Ammon's horn (tissue), 1 donor: ENCODE results near the gene N4BP2.

Source experiments
- DNase-seq: peaks from one replicate; pipeline ENCODE4 v3.0.0-alpha.2; 2016; ENCODE audit warnings: low spot score

N4BP2 gene

GRCh38 chr4:40192114-40193015 lies 135.7 kb downstream of the N4BP2 start:
- no peak for DNase-seq

- DNase-seq = no peak
These were observed 136.4 kb downstream of the N4BP2 start for GRCh38 chr4:40193016-40193571.

DNA sequence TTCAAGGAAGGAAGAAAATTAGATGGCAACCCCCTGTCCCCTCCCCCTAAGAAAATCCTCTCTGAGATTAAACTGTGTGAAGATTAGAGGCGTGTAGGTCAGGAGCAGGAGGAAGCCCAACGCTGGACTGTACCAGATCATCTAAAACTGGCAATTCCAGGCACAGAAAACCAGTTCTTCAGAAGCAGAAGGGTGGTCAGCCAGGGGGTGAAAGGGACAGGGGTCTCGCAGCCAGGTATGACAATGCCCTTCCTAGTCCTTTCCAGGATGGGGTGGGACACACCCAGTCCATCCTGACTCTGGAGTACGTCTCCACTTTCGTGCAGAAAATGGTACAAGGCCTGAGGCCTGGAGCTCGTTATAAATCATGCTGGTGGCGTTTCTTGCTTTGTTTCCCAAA lies 136.9 kb downstream of the N4BP2 start:
- no peak for DNase-seq

DNA sequence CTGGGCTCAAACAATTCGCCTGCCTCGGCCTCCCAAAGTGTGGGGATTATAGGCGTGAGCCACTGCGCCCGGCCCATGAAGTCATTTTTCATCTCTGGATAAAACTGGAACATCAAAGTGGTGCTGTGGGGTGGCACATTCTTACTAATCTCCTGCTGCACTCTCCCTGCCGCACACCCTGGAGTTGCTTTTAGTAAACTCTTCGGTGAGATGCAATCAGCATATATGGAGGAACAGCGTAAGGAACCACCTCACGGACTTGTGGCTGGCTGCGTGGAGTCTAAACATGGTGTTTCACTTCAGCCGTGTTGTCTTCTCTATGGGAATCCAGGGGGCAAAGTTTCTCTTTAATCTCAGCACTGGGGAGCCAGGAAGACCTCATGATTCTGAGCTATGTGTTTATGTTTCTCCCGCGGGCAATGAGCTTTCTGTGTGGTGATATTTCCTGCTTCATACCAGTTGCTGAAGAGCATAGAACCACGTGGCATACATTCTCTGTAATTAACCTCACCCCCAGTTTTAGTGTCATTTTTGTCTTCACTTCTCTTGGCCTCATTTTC lies 138.0 kb downstream of the N4BP2 start:
- DNase-seq = no peak

DNA sequence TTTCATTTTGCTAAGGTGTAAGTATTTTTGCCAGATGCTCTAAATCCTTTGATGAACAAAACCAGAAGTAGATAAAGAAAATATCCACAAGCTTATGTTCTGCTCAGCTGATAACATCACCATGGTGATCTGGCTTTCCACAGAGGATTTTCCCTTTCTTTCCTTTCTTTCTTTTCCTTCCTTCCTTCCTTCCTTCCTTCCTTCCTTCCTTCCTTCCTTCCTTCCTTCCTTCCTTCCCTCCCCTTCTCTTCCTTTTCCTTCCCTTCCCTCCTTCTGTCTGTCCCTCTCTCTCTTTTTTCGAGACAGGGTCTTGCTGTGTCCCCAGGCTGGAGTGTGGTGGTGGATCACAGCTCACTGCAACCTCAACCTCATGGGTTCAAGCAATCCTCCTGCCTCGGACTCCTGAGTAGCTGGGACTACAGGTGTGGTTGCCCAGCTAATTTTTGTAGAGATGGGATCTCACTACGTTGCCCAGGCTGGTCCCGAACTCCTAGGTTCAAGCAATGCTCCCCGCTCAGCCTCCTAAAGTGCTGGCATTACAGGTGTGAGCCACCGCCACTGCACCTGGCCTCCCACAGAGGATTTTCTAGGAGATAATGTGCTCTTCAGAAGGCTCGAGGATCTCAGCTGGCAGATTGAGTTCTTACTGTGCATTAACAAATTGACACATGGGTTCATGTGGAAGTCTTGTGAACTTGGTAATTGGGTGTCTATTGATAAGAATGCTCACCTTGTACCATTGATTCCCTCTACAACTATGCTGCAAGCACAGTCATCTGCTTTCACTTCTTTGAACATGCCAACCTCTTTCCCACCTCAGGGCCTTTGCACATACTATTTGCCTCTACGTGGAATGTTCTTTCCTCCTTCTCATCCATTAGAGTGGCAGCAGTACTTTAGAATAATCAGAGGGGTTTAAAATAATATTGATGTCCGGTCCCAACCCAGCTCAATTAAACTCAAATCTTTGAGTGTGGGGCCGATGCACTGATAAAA lies 138.8 kb downstream of the N4BP2 start:
- no peak for DNase-seq

- no peak for DNase-seq
These were observed 139.6 kb downstream of the N4BP2 start for GRCh38 chr4:40196272-40196671.

- DNase-seq = no peak
These were observed 140.2 kb downstream of the N4BP2 start, which contains the start of gene RHOH for GRCh38 chr4:40196724-40197281. Gene RHOH (plus strand): TSS chr4:40197031. CDS start chr4:40243387, 46,356 bp downstream.

GRCh38 chr4:40197879-40198689 lies 141.4 kb downstream of the N4BP2 start:
- no peak for DNase-seq

GRCh38 chr4:40199179-40199670 lies 142.6 kb downstream of the N4BP2 start:
- DNase-seq = no peak

DNA sequence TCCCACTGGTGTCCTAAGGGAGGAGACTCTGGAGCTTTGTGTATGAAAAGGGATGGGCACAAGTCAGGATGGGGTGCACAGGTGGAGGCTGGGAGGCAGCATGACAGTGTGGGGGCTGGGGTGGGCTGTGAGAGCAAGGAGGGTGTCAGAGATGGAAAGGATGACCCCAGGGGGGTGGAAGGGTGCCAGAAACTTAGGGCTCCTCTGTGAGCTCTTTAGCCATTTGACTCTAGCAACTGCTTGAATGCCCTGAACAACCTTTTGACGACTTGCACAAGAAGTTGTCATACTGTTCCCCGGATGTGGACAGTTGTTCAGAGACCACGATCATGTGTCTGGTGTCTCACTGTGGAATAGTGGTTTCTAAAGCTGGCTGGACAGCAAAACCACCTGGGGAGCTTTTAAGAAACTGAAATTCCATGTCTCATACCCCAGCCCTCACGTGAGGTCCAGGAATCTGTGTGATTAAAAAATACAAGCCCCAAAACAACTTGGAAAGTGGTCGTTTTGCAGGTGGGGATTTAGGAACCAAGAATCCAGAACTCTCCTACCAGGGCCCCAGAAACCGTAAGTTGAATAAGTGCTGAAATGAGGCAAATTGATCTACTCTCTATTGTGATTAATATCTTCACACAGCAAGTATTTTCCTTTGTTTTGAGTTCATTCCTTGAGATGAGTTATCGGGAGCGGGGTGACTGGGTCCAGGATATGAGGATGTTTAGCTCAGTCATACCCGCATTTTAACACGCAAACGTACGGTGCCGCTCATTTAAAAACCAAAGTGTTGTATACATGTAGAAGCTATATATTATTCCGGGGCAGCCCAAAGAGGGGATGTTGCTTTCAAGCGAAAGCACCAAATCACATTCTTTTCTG lies 143.6 kb downstream of the N4BP2 start:
- DNase-seq = peak; percentile 37

DNA sequence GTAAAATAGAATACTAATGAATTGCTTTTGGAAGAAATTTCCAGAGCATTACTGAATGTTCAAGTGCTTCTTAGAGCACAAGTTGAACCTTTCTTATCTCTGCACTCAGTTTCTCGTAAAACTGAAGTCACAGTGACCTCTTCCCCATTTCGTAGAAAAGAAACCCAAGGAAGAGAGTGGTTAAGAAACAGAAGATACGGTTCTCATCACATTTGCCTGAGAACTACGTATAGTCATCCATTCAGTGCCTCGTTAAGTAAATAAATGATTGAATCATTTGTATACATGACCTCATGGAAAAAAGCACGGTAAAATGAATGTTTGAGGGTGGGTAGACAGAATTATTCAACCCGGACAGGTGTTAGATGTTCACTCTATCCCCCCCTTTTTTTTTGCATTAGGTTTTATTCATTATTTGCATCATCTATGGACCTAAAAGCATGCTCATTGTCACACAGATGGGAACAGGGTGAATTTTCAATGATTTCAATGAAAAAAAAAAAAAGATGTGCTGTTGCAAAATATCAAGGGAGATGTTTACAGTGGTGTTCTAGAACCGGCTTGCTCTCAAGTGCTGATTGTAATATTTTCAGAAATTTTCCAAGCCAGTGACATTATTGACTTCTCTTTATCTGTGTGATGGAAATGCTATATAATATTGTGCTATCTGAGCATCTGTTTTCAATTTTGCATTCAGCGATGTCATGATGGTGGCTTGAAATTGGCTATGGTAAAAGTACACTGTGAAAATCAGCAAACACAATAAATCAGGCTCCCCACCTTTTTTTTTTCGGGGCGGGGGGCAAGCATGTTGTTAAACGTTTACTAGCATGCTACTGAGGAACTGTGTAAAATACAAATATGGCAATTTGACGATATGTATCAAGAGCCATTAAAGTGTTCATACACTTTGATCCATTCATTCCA lies 144.5 kb downstream of the N4BP2 start:
- peak; percentile 16 for DNase-seq

GRCh38 chr4:40201898-40202297 lies 145.2 kb downstream of the N4BP2 start:
- DNase-seq = no peak

DNA sequence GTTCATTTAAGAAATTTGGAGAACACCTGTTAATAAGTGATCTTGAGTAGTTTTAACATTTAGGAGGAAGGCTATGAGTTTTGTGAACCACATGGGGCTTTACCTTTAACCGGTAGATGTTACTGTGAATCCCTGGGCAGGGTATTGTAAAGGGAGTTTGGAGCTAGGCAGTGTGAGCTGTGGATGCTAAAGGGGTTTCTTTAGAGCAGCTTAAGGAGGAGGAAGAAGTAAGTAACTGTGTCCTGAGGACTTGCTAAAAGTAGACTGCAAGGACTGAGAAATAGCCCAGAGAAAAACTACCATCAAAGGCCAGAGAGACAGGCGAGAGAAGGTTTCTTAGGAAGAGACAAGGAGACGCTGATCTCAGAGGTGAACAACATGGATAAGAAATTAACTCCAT lies 145.8 kb downstream of the N4BP2 start:
- no peak for DNase-seq

- no peak for DNase-seq
These were observed 148.0 kb downstream of the N4BP2 start for GRCh38 chr4:40204507-40205258.

- DNase-seq = peak; percentile 58
These were observed 148.9 kb downstream of the N4BP2 start for GRCh38 chr4:40205259-40206198.

DNA sequence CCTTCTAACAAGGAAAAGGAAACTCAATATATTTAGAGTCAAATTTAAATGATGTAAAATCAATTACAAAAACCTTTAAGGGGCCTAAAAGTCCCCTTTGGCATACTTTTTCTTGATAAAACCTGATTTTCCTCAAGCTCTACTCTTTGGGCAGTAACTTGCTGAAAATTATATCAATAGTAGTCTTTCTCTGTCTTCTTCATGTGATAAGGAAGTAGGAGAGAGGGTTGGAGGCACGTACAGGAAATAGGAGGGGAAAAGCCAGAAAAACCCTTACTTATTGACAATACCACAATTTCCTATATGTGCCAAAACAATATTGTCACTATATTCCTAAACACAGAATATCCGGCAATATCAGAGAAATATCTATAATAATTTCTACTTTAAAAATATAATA lies 149.8 kb downstream of the N4BP2 start:
- DNase-seq = no peak
